Uterus (tissue), 4 donors: ENCODE data around the gene CACNA1D. TPM values are rescaled to one million over a fixed set of nuclear protein-coding genes. Genes with fewer than 3 reads are reported as not detected.

Experiments
- DNase-seq, 2 donors: peaks; one replicate each; pipeline ENCODE4 v3.0.0-alpha.2; 2019 to 2020
- H3K27ac ChIP-seq, 2 donors: fragments of 200-600 bp; sonication (generic); 1 replicate in 1 of 2; 2 replicates in 1 of 2; pipeline ENCODE4 v1.5.1; 2016 to 2018
- H3K27me3 ChIP-seq, 2 donors: fragments of 200-600 bp; sonication (generic); one replicate each; pipeline ENCODE4 v1.5.1; 2018 to 2019; ENCODE audit warnings: control low read depth in 1 of 2
- H3K36me3 ChIP-seq, 2 donors: fragments of 200-600 bp; sonication (generic); one replicate each; pipeline ENCODE4 v1.5.1; 2019; ENCODE audit warnings: control low read depth in 1 of 2
- H3K4me1 ChIP-seq, 2 donors: fragments of 200-600 bp; sonication (generic); one replicate each; pipeline ENCODE4 v1.5.1; 2018 to 2019; ENCODE audit warnings: control low read depth in 1 of 2
- H3K4me3 ChIP-seq, 2 donors: fragments of 200-600 bp; sonication (generic); 1 replicate in 1 of 2; 2 replicates in 1 of 2; pipeline ENCODE4 v1.5.1; 2018 to 2019; ENCODE audit warnings: mild to moderate bottlenecking in 1 of 2
- H3K9me3 ChIP-seq, 2 donors: fragments of 200-600 bp; sonication (generic); one replicate each; pipeline ENCODE4 v1.5.1; 2019; ENCODE audit warnings: control low read depth in 1 of 2
- CTCF ChIP-seq, 4 experiments: fragments of 200-600 bp in 2 of 4; fragments of 450-650 bp in 2 of 4; sonication (generic) in 2 of 4; IDR thresholded peaks; one replicate each; pipeline ENCODE4 v1.5.1; 2016 to 2019; ENCODE audit warnings: antibody characterized with exemption in 4 of 4, mild to moderate bottlenecking in 2 of 4, moderate library complexity in 1 of 4
- POLR2A ChIP-seq, 2 donors: fragments of 450-650 bp; IDR thresholded peaks; one replicate each; pipeline ENCODE4 v1.6.1; 2016; ENCODE audit warnings: antibody characterized with exemption in 2 of 2, mild to moderate bottlenecking in 1 of 2, moderate library complexity in 1 of 2
- intact Hi-C: fragments of 100-400 bp; cut with DNase I; formaldehyde crosslinking; loops from one replicate; pipeline ENCODE4 v1.15.1; 2023; ENCODE audit warnings: low total_unique reads
- total RNA-seq, 4 donors: library from RNA; depleted of rRNA in 3 of 4; stranded (reverse); fragments of >200 nt in 3 of 4; gene quantifications; one replicate each; pipeline versions ENCODE4 v1.1.0 to v1.2.4, GENCODE V29; 2014 to 2023
- donor health status: DM: yes; HTN: yes; CAD: no.

CACNA1D gene
- total RNA-seq, 4 donors from 2014 or later: 0.88 to 97.5 (median 63.4) TPM

- intact Hi-C loops: no loop called here
- no peak for DNase-seq
- no peak for TF ChIP-seq CTCF (IDR thresholded peaks at IDR 0.05)
- Histone ChIP-seq H3K9me3 (no peaks in the 10 kb centered on the region), H3K4me3 (no peak overlapping the region), H3K27ac (no peak overlapping the region), H3K4me1 (peaks cover 0 to 9% of the 10 kb centered on the region in 2 donors), H3K27me3 (no peaks in the 10 kb centered on the region), H3K36me3 (no peaks in the 10 kb centered on the region)
Measured at GRCh38 chr3:53780806-53781205, 286.4 kb downstream of the CACNA1D start.

- intact Hi-C loops: no loop called here
- H3K27me3 ChIP-seq: no peaks in the 10 kb centered on the region
- no peaks in the 10 kb centered on the region for H3K4me1 ChIP-seq
- H3K36me3 ChIP-seq: no peaks in the 10 kb centered on the region
- H3K9me3 ChIP-seq: no peaks in the 10 kb centered on the region
- no peak for TF ChIP-seq CTCF (IDR thresholded peaks at IDR 0.05)
- no peak for TF ChIP-seq POLR2A (IDR thresholded peaks at IDR 0.05)
- no peak overlapping the region for H3K27ac ChIP-seq
- no peak overlapping the region for H3K4me3 ChIP-seq
- DNase-seq: no peak
Measured at GRCh38 chr3:53787016-53787415, 292.6 kb downstream of the CACNA1D start.

- intact Hi-C loops: no loop called here
- Histone ChIP-seq H3K36me3 (no peaks in the 10 kb centered on the region), H3K9me3 (no peaks in the 10 kb centered on the region), H3K27ac (no peak overlapping the region), H3K27me3 (no peaks in the 10 kb centered on the region), H3K4me1 (no peaks in the 10 kb centered on the region), H3K4me3 (no peak overlapping the region)
- TF ChIP-seq CTCF (IDR thresholded peaks at IDR 0.05) (no peak), POLR2A (IDR thresholded peaks at IDR 0.05) (no peak)
- DNase-seq: no peak
Measured at GRCh38 chr3:53788038-53788437, 293.6 kb downstream of the CACNA1D start.

GRCh38 chr3:53789459-53789858 is 295.0 kb downstream of the CACNA1D start:
- intact Hi-C loops: no loop called here
- no peaks in the 10 kb centered on the region for H3K4me1 ChIP-seq
- no peak for TF ChIP-seq CTCF (IDR thresholded peaks at IDR 0.05)
- no peak for TF ChIP-seq POLR2A (IDR thresholded peaks at IDR 0.05)
- H3K9me3 ChIP-seq: no peaks in the 10 kb centered on the region
- H3K27ac ChIP-seq: no peak overlapping the region
- DNase-seq: no peak
- H3K27me3 ChIP-seq: no peaks in the 10 kb centered on the region
- no peak overlapping the region for H3K4me3 ChIP-seq
- no peaks in the 10 kb centered on the region for H3K36me3 ChIP-seq

- Histone ChIP-seq H3K36me3 (no peaks in the 10 kb centered on the region), H3K4me1 (no peaks in the 10 kb centered on the region), H3K27me3 (no peaks in the 10 kb centered on the region), H3K9me3 (no peaks in the 10 kb centered on the region), H3K27ac (no peak overlapping the region), H3K4me3 (no peak overlapping the region)
- TF ChIP-seq CTCF (IDR thresholded peaks at IDR 0.05): no peak
- TF ChIP-seq POLR2A (IDR thresholded peaks at IDR 0.05): no peak
- DNase-seq: no peak
- intact Hi-C loops: no loop called here
Measured at GRCh38 chr3:53790470-53790869, 296.1 kb downstream of the CACNA1D start.
